ENCODE data around the gene AP4B1.
"Not testable (repeated sequence)": the region's sequence is repeated elsewhere in the genome, so short reads cannot be mapped to it uniquely, and the experiment has no call there.

Gene AP4B1

DNA sequence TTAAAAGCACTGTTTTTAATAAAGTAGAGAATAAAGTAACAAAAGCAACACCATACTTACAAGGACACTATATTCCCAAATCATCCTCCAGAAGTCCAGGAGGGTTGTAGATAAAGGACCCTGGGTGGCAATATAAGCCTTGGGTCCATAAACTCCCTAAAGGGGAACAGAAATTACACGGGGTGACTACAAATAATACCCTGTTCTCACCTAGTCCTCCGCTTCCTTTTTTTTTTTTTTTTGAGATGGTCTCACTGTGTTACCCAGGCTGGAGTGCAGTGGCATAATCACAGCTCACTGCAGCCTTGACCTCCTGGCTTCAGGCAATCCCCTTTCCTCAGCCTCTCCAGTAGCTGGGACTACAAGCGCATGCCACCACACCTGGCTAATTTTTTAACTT lies 46.2 kb downstream of the AP4B1 start:
- no peak for DNase-seq (ENCODE audit: low read depth in 2 of 2)

DNA sequence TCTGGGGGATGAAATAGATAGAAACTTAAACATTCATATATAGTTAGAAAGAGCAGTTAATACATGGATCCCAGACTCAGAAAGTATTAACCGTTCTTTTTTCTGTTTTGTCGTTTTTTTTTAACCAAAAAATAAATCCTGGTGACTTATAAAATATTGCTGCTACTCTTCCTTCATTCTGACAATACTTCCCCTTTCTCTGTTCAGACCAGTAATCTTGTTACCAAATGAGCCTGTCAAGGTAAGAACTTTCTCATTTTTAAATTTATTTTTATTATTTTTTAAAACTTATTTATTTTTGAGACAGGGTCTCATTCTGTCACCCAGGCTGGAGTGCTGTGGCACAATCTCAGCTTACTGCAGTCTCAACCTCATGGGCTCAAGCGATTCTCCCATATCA lies 46.8 kb downstream of the AP4B1 start:
- DNase-seq (ENCODE audit: low read depth in 2 of 2) = no peak

DNA sequence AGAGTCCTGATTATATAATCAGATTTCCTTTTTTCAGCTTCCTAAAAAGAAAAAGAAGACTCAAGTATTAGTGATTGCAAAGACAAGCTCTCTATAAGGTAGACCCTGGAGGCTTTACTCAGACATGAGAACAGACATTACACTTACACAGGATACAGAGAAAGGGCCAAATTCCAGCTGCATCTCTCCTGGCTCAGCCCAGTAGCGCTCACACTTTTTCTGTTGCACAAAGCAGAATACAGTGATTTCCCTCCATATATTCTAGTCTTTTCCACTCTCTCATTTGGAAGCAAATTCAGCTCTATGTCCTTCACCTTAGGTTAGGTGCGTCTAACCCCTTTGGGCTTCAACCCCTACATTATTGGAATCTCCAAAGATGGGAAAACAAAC lies 48.2 kb downstream of the AP4B1 start:
- DNase-seq (ENCODE audit: low read depth in 2 of 2) = no peak

DNA sequence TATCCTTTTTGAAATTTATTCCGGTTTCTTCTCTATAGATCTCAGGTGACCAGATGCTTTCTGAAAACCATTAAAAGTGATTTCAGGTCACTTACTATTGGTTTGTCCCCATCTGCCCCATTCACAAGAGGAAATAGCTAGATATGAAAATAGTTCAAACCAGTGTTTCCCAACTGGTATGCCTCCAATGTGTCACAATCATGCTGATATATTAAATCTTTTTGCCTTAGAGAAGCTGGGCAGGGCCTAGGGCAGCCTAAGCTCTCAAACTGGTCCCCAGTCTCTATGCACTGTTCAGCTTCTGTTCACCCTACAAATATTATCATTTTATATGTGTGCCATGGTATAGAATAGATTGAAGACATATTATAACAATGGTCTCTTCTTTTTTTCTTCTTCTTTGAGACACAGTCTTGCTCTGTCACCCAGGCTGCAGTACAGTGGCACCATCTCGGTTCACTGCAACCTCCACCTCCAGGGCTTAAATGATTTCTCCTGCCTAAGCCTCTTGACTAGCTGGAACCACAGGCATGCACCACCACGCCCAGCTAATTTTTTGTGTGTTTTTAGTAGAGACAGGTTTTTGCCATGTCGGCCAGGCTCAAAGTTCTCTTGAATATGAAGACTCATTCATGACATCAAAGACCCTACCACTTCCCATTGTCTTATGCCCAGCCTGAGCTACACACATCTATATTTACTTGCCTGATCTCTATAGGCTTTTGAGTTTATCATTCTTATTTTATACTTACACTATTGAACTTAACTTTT lies 48.8 kb downstream of the AP4B1 start:
- no peak for DNase-seq (ENCODE audit: low read depth in 2 of 2)

DNA sequence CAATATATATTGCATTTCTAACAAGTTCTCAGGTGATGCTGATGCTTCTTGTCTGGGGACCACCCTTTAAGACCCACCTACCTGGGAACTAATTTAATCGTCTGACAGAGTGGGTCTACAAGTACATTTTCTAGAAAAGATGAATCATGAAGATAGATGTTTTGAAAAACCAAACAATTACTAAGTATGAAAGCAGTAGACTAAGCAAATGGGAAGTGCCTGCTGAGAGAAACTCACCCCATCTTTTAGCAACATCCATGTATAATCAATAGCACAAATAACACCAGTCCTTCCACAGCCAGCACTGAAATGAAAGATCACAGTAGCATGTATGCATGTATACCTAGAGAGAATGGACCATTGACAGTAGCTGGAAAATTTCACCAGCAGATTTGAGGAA lies 50.4 kb downstream of the AP4B1 start:
- no peak for DNase-seq (ENCODE audit: low read depth in 2 of 2)

DNA sequence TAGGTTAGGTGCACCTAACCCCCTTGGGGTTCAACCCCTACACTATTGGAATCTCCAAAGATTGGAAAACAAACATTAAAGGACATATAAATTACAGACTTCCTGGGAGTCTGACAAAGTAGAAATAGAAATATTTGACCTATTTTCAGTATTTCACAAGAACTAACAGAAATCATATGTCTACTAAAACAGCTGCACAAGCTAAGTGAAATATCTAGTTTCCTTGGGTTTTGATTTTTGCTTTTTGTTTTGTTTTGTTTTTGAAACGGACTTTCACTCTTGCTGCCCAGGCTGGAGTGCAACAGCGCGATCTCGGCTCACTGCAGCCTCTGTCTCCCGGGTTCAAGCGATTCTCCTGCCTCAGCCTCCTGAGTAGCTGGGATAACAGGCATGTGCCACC lies 51.9 kb downstream of the AP4B1 start:
- not testable (repeated sequence) for DNase-seq (ENCODE audit: low read depth in 2 of 2)

DNA sequence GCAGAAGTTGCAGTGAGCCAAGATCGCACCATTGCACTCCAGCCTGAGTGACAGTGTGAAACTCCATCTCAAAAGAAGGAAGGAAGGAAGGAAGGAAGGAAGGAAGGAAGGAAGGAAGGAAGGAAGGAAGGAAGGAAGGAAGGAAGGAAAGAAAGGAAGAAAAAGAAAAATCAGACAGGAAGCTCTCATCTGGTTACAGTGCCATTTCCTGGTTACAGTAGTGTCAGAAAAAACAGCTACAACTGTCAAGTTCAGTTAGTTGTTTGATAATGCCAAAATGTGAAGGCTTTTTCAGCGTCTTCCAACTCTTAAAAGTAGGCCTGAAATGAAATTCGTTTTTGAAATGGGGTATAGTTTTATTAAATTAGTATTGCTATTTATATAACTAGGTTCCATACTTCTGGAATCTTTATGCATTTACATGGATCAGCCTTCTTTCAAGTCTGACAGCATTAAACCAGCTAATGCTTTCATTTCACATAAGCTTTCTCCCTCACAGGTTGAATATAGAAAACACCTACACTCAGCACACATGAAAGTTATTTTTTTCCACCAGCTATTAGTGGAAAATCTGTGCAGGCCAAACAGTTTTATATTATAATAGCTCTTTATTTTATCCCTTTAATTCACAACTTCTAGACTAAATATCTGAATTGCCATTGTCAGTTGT lies 54.3 kb downstream of the AP4B1 start:
- DNase-seq (ENCODE audit: low read depth in 2 of 2) = no peak

DNA sequence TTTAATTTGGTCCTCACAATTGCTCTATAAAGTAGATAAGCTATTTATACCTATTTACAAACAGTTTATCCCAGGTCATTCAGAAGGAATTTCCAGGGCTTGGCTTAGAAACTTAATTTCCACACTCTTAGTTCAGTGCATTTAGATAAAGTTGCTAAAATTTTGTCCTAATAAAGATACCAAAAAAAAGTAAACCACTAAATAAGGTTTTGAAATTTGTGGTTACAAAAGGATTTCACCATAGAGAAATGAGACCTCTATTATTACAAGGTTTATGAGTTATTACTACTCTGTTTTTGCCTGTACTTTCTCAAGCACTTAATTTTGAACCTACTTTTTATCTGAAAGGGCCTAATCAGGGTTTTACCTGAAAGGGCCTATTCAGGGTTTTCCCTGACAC lies 55.5 kb downstream of the AP4B1 start:
- no peak for DNase-seq (ENCODE audit: low read depth in 2 of 2)

DNA sequence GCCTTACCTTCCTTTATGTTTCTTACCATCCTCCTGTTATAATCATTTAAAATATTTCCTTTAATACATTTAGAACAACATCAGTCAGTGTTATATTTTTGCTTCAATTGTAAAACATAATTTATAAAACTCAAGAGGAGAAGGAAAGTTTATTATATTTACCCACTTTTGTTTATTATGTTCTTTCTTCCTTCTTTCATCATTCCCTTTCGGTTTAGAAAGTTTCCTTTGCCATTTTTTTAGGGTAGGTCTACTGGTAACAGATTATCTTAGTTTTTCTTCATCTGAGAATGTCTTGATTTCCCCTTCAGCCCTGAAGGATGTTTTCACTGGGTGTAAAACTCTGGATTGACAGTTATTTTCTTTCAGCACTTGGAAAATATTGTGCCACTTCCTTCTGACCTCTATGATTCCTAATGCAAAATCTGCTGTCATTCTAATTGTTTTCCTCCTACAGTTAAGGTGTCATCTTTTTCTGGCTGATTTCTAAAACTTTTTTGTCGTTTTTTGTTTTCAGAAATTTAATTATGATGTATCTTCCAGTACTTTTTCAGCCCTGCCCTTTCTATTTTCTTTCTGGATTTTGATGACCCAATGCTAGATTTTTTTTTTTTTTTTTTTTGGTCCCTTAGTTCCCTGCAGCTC lies 58.1 kb downstream of the AP4B1 start:
- DNase-seq (ENCODE audit: low read depth in 2 of 2) = no peak

Measured in activated CD8-positive, alpha-beta memory T cell treated with anti-CD3 and anti-CD28 coated beads for 4 hours (primary cell).